IMR-90 (cell line): ENCODE data around the gene ALDH18A1. TPM values are rescaled to one million over a fixed set of nuclear protein-coding genes. Genes with fewer than 3 reads are reported as not detected.

Source experiments
- ATAC-seq: fragments of 200-7000 bp; cut with Tn5 transposase; 2 replicates; pipeline ENCODE4 v1.9.1; 2020; ENCODE audit warnings: low read depth, mild to moderate bottlenecking, moderate library complexity
- BruUV-seq: library from RNA; stranded (reverse); fragments of 400-500 nt; replicated peaks from 2 replicates; lab custom pipeline; 2021; lab: Mats Ljungman, UMichigan
- CTCF ChIA-PET: fragments of 300-600 bp; formaldehyde crosslinking; extraction: SDS; loops from one replicate; lab custom pipeline; 2021; ENCODE audit warnings: antibody characterized with exemption; lab: Yijun Ruan, JAX
- POLR2A ChIA-PET: fragments of 300-600 bp; sonication (Branson Sonifier 250); formaldehyde crosslinking; loops from one replicate; lab custom pipeline; 2022; ENCODE audit warnings: antibody characterized with exemption; ENCODE audit not compliant: unreplicated experiment; lab: Charles Lee
- DNase-seq: peaks from one replicate; pipeline ENCODE4 v3.0.0; 2013
- H2AFZ ChIP-seq: replicated peaks from 2 replicates; pipeline ENCODE3; 2013; ENCODE audit warnings: low read length, mild to moderate bottlenecking; ENCODE audit not compliant: poor library complexity
- H2AK5ac ChIP-seq: 2 replicates; pipeline ENCODE4 v1.6.1; 2013; ENCODE audit warnings: low read depth, low read length, inconsistent platforms
- H2AK9ac ChIP-seq: replicated peaks from 2 replicates; pipeline ENCODE3; 2013; ENCODE audit warnings: mild to moderate bottlenecking, low read depth, low read length, moderate library complexity; ENCODE audit not compliant: poor library complexity
- H2BK120ac ChIP-seq: 2 replicates; pipeline ENCODE4 v1.6.1; 2013; ENCODE audit warnings: low read depth, low read length, inconsistent platforms
- H2BK15ac ChIP-seq: 3 replicates; pipeline ENCODE4 v1.6.1; 2013; ENCODE audit warnings: low read depth, low read length, inconsistent platforms
- H2BK20ac ChIP-seq: 2 replicates; pipeline ENCODE4 v1.6.1; 2013; ENCODE audit warnings: low read depth, mild to moderate bottlenecking, inconsistent platforms, low read length, moderate library complexity
- H2BK5ac ChIP-seq: 2 replicates; pipeline ENCODE4 v1.6.1; 2013; ENCODE audit warnings: mild to moderate bottlenecking, low read depth, low read length, inconsistent platforms; ENCODE audit not compliant: poor library complexity, severe bottlenecking
- H3K14ac ChIP-seq: replicated peaks from 2 replicates; pipeline ENCODE4 v1.6.1; 2013; ENCODE audit warnings: low read depth, low read length, inconsistent platforms
- H3K18ac ChIP-seq: 2 replicates; pipeline ENCODE4 v1.6.1; 2013; ENCODE audit warnings: low read depth, low read length, control low read depth
- H3K23ac ChIP-seq: 2 replicates; pipeline ENCODE4 v1.6.1; 2013; ENCODE audit warnings: low read depth, low read length, inconsistent platforms
- H3K27ac ChIP-seq: 2 replicates; pipeline ENCODE4 v1.5.1; 2013; ENCODE audit warnings: mild to moderate bottlenecking, control low read depth, low read length; ENCODE audit not compliant: insufficient read depth
- H3K27me3 ChIP-seq: 2 replicates; pipeline ENCODE4 v1.6.1; 2013; ENCODE audit warnings: low read length; ENCODE audit not compliant: control insufficient read depth, insufficient read depth
- H3K36me3 ChIP-seq: 2 replicates; pipeline ENCODE4 v1.6.1; 2013; ENCODE audit warnings: low read length, mixed read lengths; ENCODE audit not compliant: control insufficient read depth, insufficient read depth
- H3K4ac ChIP-seq: 2 replicates; pipeline ENCODE4 v1.6.1; 2013; ENCODE audit warnings: low read depth, low read length, inconsistent platforms
- H3K4me1 ChIP-seq: 2 replicates; pipeline ENCODE4 v1.6.1; 2013; ENCODE audit warnings: low read length, mixed read lengths; ENCODE audit not compliant: control insufficient read depth, insufficient read depth
- H3K4me2 ChIP-seq: 2 replicates; pipeline ENCODE4 v1.6.1; 2013; ENCODE audit warnings: low read depth, mild to moderate bottlenecking, control low read depth, low read length, moderate library complexity
- H3K4me3 ChIP-seq: 2 replicates; pipeline ENCODE4 v1.5.1; 2013; ENCODE audit warnings: low read depth, mild to moderate bottlenecking, control low read depth, low read length, moderate library complexity; ENCODE audit not compliant: insufficient read depth
- H3K56ac ChIP-seq: 2 replicates; pipeline ENCODE4 v1.6.1; 2013; ENCODE audit warnings: low read length, inconsistent platforms; ENCODE audit not compliant: insufficient read depth; ENCODE audit errors: extremely low read depth
- H3K79me1 ChIP-seq, 2 experiments: 2 replicates each; pipeline ENCODE4 v1.6.1; 2013; ENCODE audit warnings: low read length in 2 of 2, inconsistent platforms in 1 of 2, low read depth in 1 of 2
- H3K9ac ChIP-seq: 2 replicates; pipeline ENCODE4 v1.6.1; 2013; ENCODE audit warnings: low read depth, low read length, control low read depth
- H3K9me1 ChIP-seq: 2 replicates; pipeline ENCODE4 v1.6.1; 2013; ENCODE audit warnings: low read length, inconsistent platforms; ENCODE audit not compliant: insufficient read depth
- H3K9me3 ChIP-seq: 2 replicates; pipeline ENCODE4 v1.6.1; 2013; ENCODE audit warnings: low read length; ENCODE audit not compliant: control insufficient read depth, insufficient read depth
- H4K20me1 ChIP-seq: 2 replicates; pipeline ENCODE4 v1.6.1; 2013; ENCODE audit warnings: low read length, inconsistent platforms; ENCODE audit not compliant: insufficient read depth
- H4K5ac ChIP-seq: 2 replicates; pipeline ENCODE4 v1.6.1; 2013; ENCODE audit warnings: mild to moderate bottlenecking, low read depth, low read length, control low read depth
- H4K8ac ChIP-seq, 2 experiments: 2 replicates each; pipeline ENCODE4 v1.6.1; 2013; ENCODE audit warnings: low read depth in 2 of 2, low read length in 2 of 2, control low read depth in 1 of 2, inconsistent platforms in 1 of 2
- H4K91ac ChIP-seq: 2 replicates; pipeline ENCODE4 v1.6.1; 2013; ENCODE audit warnings: low read depth, low read length, inconsistent platforms; ENCODE audit not compliant: insufficient read depth
- CEBPB ChIP-seq: IDR thresholded peaks from 2 replicates; pipeline ENCODE4 v1.6.1; 2012; ENCODE audit warnings: low read depth, low read length, improper control_type of control experiment
- FOS ChIP-seq: fragments of 150-350 bp; IDR thresholded peaks from 2 replicates; pipeline ENCODE4 v1.6.1; 2016; ENCODE audit warnings: low read depth, low read length
- MAZ ChIP-seq: IDR thresholded peaks from 2 replicates; pipeline ENCODE4 v1.6.1; 2012; ENCODE audit warnings: low read depth, mild to moderate bottlenecking, low read length, improper control_type of control experiment, moderate library complexity, borderline replicate concordance
- NFE2L2 ChIP-seq: fragments of 150-350 bp; IDR thresholded peaks from 2 replicates; pipeline ENCODE4 v1.6.1; 2016; ENCODE audit warnings: low read depth, mild to moderate bottlenecking, low read length
- RCOR1 ChIP-seq: IDR thresholded peaks from 2 replicates; pipeline ENCODE4 v1.6.1; 2012; ENCODE audit warnings: mild to moderate bottlenecking, low read length, improper control_type of control experiment; ENCODE audit not compliant: insufficient replicate concordance
- RFX5 ChIP-seq: IDR thresholded peaks from 2 replicates; pipeline ENCODE4 v1.8.0; 2012; ENCODE audit warnings: low read depth, mild to moderate bottlenecking, low read length, moderate library complexity
- WGBS, 2 experiments: methylation state at CpG; one replicate each; pipeline versions ENCODE4 v1.1.5 to v1.1.7; 2013; ENCODE audit warnings: missing lambda C conversion rate in 2 of 2; ENCODE audit not compliant: insufficient read length in 1 of 2; ENCODE audit errors: extremely low coverage in 2 of 2; 5-methylcytosine and 5-hydroxymethylcytosine counted together
- dilution Hi-C: fragments of 300-500 bp; cut with HindIII; formaldehyde crosslinking; loops from one replicate; pipeline ENCODE4 v1.14.3; 2018; ENCODE audit warnings: low sequenced_read_pairs; ENCODE audit not compliant: unreplicated experiment
- in situ Hi-C: fragments of 300-500 bp; cut with MboI; formaldehyde crosslinking; loops from 3 replicates; pipeline ENCODE4 v1.14.3; 2019; ENCODE audit warnings: low sequenced_read_pairs, inconsistent platforms, mixed read lengths
- intact Hi-C: fragments of 100-400 bp; cut with micrococcal nuclease; formaldehyde crosslinking; loops from 2 replicates; pipeline ENCODE4 v1.10.0; 2022
- polyA plus RNA-seq, 3 experiments: library from polyadenylated mRNA; depleted of rRNA; stranded (reverse); fragments of >200 nt; gene quantifications; 2 replicates each; pipeline ENCODE4 v1.2.3, GENCODE V29; 2012; ENCODE audit warnings: low replicate concordance in 1 of 3
- total RNA-seq: library from RNA; depleted of rRNA; stranded (reverse); fragments of >200 nt; gene quantifications from 2 replicates; pipeline ENCODE4 v1.2.3, GENCODE V29; 2012
- TF ChIP-seq, protein P1 (sequence below): fragments of 150-350 bp; IDR thresholded peaks from 2 replicates; pipeline ENCODE4 v1.6.1; 2017; ENCODE audit warnings: mild to moderate bottlenecking, antibody characterized with exemption, low read length, low read depth
- TF ChIP-seq, protein P2 (sequence below): conservative IDR thresholded peaks from 2 replicates; pipeline ENCODE4 v1.5.1; 2012; ENCODE audit warnings: mild to moderate bottlenecking, low read depth, low read length, improper control_type of control experiment

Gene ALDH18A1
- total and polyA plus RNA-seq, 2 of the 4 experiments (the other 2 are of a cell fraction) = 93.4 to 232 TPM

GRCh38 chr10:95637140-95637539, 19.4 kb downstream of the ALDH18A1 start:
- Histone ChIP-seq H4K5ac (no peak overlapping the region), H3K4me3 (no peak overlapping the region), H3K14ac (no peak overlapping the region), H4K20me1 (no peaks in the 10 kb centered on the region; the same call in 1 of the 2 replicates), H3K56ac (no peak overlapping the region), H3K9me3 (no peaks in the 10 kb centered on the region), H3K4ac (no peak overlapping the region), H3K79me1 (peaks cover 11 to 12% of the 10 kb centered on the region in 2 experiments; a peak in 3 of 4 replicates), H2BK15ac (no peak overlapping the region), H4K8ac (no peak overlapping the region), H2AK9ac (no peak overlapping the region), H4K91ac (no peak overlapping the region), H2AFZ (no peak overlapping the region), H2BK5ac (no peak overlapping the region), H3K27ac (no peak overlapping the region), H3K4me1 (no peaks in the 10 kb centered on the region), H3K23ac (no peak overlapping the region), H2AK5ac (no peak overlapping the region), H2BK120ac (no peak overlapping the region), H3K4me2 (no peak overlapping the region), H3K27me3 (no peaks in the 10 kb centered on the region), H3K36me3 (peaks cover 54% of the 10 kb centered on the region), H3K9ac (no peak overlapping the region), H3K18ac (no peak overlapping the region), H3K9me1 (no peaks in the 10 kb centered on the region), H2BK20ac (no peak overlapping the region)
- WGBS, 2 experiments = no CpG with 5 or more reads among the region's 10 CpGs
- ChIA-PET CTCF (no interaction called here), POLR2A (no interaction called here)
- ATAC-seq (no peak), DNase-seq (no peak)
- dilution Hi-C loops = no loop called here
- BruUV-seq = no TSS peak
- no peak for TF ChIP-seq RCOR1
- TF ChIP-seq, protein P1, sequence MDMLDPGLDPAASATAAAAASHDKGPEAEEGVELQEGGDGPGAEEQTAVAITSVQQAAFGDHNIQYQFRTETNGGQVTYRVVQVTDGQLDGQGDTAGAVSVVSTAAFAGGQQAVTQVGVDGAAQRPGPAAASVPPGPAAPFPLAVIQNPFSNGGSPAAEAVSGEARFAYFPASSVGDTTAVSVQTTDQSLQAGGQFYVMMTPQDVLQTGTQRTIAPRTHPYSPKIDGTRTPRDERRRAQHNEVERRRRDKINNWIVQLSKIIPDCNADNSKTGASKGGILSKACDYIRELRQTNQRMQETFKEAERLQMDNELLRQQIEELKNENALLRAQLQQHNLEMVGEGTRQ = no peak
- no peak for TF ChIP-seq RFX5
- TF ChIP-seq NFE2L2 = no peak
- TF ChIP-seq CEBPB = no peak
- no peak for TF ChIP-seq MAZ
- TF ChIP-seq, protein P2, sequence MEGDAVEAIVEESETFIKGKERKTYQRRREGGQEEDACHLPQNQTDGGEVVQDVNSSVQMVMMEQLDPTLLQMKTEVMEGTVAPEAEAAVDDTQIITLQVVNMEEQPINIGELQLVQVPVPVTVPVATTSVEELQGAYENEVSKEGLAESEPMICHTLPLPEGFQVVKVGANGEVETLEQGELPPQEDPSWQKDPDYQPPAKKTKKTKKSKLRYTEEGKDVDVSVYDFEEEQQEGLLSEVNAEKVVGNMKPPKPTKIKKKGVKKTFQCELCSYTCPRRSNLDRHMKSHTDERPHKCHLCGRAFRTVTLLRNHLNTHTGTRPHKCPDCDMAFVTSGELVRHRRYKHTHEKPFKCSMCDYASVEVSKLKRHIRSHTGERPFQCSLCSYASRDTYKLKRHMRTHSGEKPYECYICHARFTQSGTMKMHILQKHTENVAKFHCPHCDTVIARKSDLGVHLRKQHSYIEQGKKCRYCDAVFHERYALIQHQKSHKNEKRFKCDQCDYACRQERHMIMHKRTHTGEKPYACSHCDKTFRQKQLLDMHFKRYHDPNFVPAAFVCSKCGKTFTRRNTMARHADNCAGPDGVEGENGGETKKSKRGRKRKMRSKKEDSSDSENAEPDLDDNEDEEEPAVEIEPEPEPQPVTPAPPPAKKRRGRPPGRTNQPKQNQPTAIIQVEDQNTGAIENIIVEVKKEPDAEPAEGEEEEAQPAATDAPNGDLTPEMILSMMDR = no peak
- TF ChIP-seq FOS = no peak
- intact Hi-C loops = loop anchor here (10.0 kb wide), 1 partner anchor 1302 kb away; no protein-coding TSS in a partner anchor
- in situ Hi-C loops = no loop called here
